ENCODE measurements around the gene HNRNPU. TPM values are rescaled to one million over a fixed set of nuclear protein-coding genes. Genes with fewer than 3 reads are reported as not detected.

The HNRNPU gene
- polyA plus RNA-seq, 2 of the 4 experiments (the other 2 are of a cell fraction), result 449 to 529 TPM

GRCh38 chr1:244876228-244876910 is 12.0 kb upstream of the HNRNPU start:
- FAIRE-seq (no peak), ATAC-seq (no peak), DNase-seq (ENCODE audit: low read depth in 1 of 2, low spot score in 1 of 2) (no peak)
- POLR2A ChIA-PET, result no interaction called here
- Histone ChIP-seq H3K9me3 (no peaks in the 10 kb centered on the region), H3K27ac (no peak overlapping the region), H3K4me2 (no peak overlapping the region), H3K4me3 (no peak overlapping the region), H3K4me1 (no peaks in the 10 kb centered on the region)
- 74% methylated on average over 8 of the region's 8 CpGs for whole genome bisulfite sequencing (ENCODE audit: missing lambda C conversion rate)
- CTCF ChIA-PET, result interaction anchor here (1.2 kb wide), 1 partner anchor 12 kb away, joined by 4 read pairs; the partner anchor contains the start of gene HNRNPU
- TF ChIP-seq RCOR1 (IDR thresholded peaks at IDR 0.05; ENCODE audit: low read depth, low read length) (no peak), HOXA7 (CRISPR knock-in tag; IDR thresholded peaks at IDR 0.05) (no peak), ZC3H11A (IDR thresholded peaks at IDR 0.05) (no peak), RAD21 (conservative IDR thresholded peaks at IDR 0.05 in 1 of 2, IDR thresholded peaks at IDR 0.05 in 1 of 2) (no peak), FOXS1 (CRISPR knock-in tag; IDR thresholded peaks at IDR 0.05) (no peak), CBX8 (IDR thresholded peaks at IDR 0.05) (no peak), NR3C1 (IDR thresholded peaks at IDR 0.05) (no peak), EHF (CRISPR knock-in tag; IDR thresholded peaks at IDR 0.05) (no peak)

DNA sequence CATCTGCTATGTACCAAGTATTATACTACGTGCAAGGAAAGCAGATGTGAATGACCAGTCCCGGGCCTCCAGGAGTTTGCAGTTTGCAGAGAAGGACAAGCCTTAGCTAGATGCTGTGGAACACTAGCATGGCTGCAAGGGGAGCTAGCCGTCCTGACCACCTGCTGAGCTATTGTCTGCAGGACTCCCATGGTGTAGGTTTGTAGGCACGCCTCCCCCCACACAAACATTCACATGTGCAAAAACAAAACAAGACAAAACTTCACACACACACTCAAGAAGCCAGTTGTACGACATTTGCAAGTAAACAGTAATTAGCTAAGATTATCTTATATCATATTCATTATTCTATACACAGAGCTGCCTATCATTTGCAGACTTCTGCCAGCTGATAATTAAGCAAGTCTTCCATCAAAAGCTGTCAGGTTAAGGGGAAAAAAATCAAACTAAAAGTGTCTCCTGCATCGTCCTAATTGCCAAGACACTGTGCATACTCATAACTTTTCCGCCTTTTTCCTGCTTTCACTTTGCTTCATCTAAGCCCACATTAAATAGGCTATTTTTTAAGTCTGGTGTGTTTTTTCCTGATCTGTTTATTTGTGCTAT is 10.7 kb upstream of the HNRNPU start:
- no peak overlapping the region for H3K4me2 ChIP-seq
- TF ChIP-seq BCL3 (IDR thresholded peaks at IDR 0.05), result no peak
- CTCF ChIA-PET, result interaction anchor here (2.0 kb wide), 1 partner anchor 168 kb away, joined by 8 read pairs; no protein-coding TSS in a partner anchor
- no peak overlapping the region for H3K27ac ChIP-seq
- POLR2A ChIA-PET, result no interaction called here
- H3K4me3 ChIP-seq, result no peak overlapping the region
- FAIRE-seq, result no peak
- H3K4me1 ChIP-seq, result no peaks in the 10 kb centered on the region
- ATAC-seq, result no peak
- no peak for DNase-seq (ENCODE audit: low read depth in 1 of 2, low spot score in 1 of 2)
- WGBS (ENCODE audit: missing lambda C conversion rate), result 74% methylated on average over 7 of the region's 7 CpGs
- no peaks in the 10 kb centered on the region for H3K9me3 ChIP-seq

- CTCF ChIA-PET, result interaction anchor here (1.1 to 1.5 kb wide), 2 partner anchors 13 to 173 kb away, joined by 4 to 6 read pairs; no protein-coding TSS in a partner anchor
- Histone ChIP-seq H3K27ac (no peak overlapping the region), H3K9me3 (no peaks in the 10 kb centered on the region), H3K4me1 (peaks cover 17% of the 10 kb centered on the region), H3K4me2 (no peak overlapping the region), H3K4me3 (no peak overlapping the region)
- ATAC-seq (no peak), FAIRE-seq (no peak), DNase-seq (ENCODE audit: low read depth in 1 of 2, low spot score in 1 of 2) (no peak)
- POLR2A ChIA-PET, result no interaction called here
- no peak for TF ChIP-seq ZFP36 (IDR thresholded peaks at IDR 0.05; ENCODE audit: borderline replicate concordance, partially characterized antibody)
- TF ChIP-seq PHF8 (IDR thresholded peaks at IDR 0.05; ENCODE audit: borderline replicate concordance, low read depth), result no peak
- no peak for TF ChIP-seq MAZ (IDR thresholded peaks at IDR 0.05; ENCODE audit: borderline replicate concordance, low read depth, low read length)
- no peak for TF ChIP-seq EHMT2 (IDR thresholded peaks at IDR 0.05; ENCODE audit: low read depth)
- TF ChIP-seq JUN (IDR thresholded peaks at IDR 0.05), result no peak
- no peak for TF ChIP-seq NPAS2 (CRISPR knock-in tag; IDR thresholded peaks at IDR 0.05; ENCODE audit: borderline replicate concordance)
- TF ChIP-seq TP53 (CRISPR knock-in tag; IDR thresholded peaks at IDR 0.05), result no peak
- TF ChIP-seq BHLHE40 (IDR thresholded peaks at IDR 0.05; ENCODE audit: low read depth, low read length), result no peak
- TF ChIP-seq CHD4 (IDR thresholded peaks at IDR 0.05; ENCODE audit: borderline replicate concordance), result no peak
- no peak for TF ChIP-seq ESRRA (IDR thresholded peaks at IDR 0.05; ENCODE audit: borderline replicate concordance, low read length)
- TF ChIP-seq NFE2L2 (conservative IDR thresholded peaks at IDR 0.05; ENCODE audit: low read length), result no peak
- no peak for TF ChIP-seq GATA3 (IDR thresholded peaks at IDR 0.05; ENCODE audit: borderline replicate concordance)
- no peak for TF ChIP-seq TFCP2L1 (CRISPR knock-in tag; IDR thresholded peaks at IDR 0.05)
- TF ChIP-seq, protein P1, sequence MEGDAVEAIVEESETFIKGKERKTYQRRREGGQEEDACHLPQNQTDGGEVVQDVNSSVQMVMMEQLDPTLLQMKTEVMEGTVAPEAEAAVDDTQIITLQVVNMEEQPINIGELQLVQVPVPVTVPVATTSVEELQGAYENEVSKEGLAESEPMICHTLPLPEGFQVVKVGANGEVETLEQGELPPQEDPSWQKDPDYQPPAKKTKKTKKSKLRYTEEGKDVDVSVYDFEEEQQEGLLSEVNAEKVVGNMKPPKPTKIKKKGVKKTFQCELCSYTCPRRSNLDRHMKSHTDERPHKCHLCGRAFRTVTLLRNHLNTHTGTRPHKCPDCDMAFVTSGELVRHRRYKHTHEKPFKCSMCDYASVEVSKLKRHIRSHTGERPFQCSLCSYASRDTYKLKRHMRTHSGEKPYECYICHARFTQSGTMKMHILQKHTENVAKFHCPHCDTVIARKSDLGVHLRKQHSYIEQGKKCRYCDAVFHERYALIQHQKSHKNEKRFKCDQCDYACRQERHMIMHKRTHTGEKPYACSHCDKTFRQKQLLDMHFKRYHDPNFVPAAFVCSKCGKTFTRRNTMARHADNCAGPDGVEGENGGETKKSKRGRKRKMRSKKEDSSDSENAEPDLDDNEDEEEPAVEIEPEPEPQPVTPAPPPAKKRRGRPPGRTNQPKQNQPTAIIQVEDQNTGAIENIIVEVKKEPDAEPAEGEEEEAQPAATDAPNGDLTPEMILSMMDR (IDR thresholded peaks at IDR 0.05), result no peak
- TF ChIP-seq RCOR1 (IDR thresholded peaks at IDR 0.05; ENCODE audit: low read depth, low read length), result no peak
- no peak for TF ChIP-seq POLR2A (IDR thresholded peaks at IDR 0.05; ENCODE audit: low read length)
- TF ChIP-seq RNF2 (IDR thresholded peaks at IDR 0.05; ENCODE audit: borderline replicate concordance, low read depth), result no peak
- WGBS (ENCODE audit: missing lambda C conversion rate), result 93% methylated on average over 4 of the region's 4 CpGs
Observed at GRCh38 chr1:244869950-244870349, 5.6 kb upstream of the HNRNPU start.

Data from A549 (cell line).